Measurements from ENCODE around the gene PCDH7.
A peak's percentile ranks its signal among the peaks of the same experiment; 100 is the strongest.

Gene PCDH7

GRCh38 chr4:30755346-30755745, 35.2 kb downstream of the PCDH7 start:
- Histone ChIP-seq H2BK12ac (ENCODE audit: low read length in 2 of 2) (peak overlapping the region; percentile 45 to 82), H2AFZ (ENCODE audit: low read depth, low read length) (no peak overlapping the region), H3K36me3 (ENCODE audit: control insufficient read depth in 1 of 2, insufficient read depth in 2 of 2, low read depth in 1 of 2, low read length in 2 of 2) (no peaks in the 10 kb centered on the region), H3K14ac (ENCODE audit: low read length in 2 of 2) (no peak overlapping the region), H2BK120ac (ENCODE audit: low read depth, low read length) (peak overlapping the region; percentile 45), H2BK15ac (ENCODE audit: low read depth, poor library complexity, severe bottlenecking) (peak overlapping the region; percentile 68), H3K27me3 (ENCODE audit: control insufficient read depth in 1 of 2, insufficient read depth in 1 of 2, low read length in 2 of 2) (no peaks in the 10 kb centered on the region), H3K27ac (ENCODE audit: low read length, poor library complexity, severe bottlenecking) (no peak overlapping the region), H3K9ac (ENCODE audit: low read length) (no peak overlapping the region), H2AK5ac (ENCODE audit: low read length, severe bottlenecking) (peak overlapping the region; percentile 35), H2BK5ac (ENCODE audit: low read depth, low read length, poor library complexity, severe bottlenecking) (no peak overlapping the region), H4K91ac (ENCODE audit: low read length) (peak overlapping the region; percentile 46), H3K23ac (ENCODE audit: low read length in 2 of 2) (no peak overlapping the region), H3K4ac (ENCODE audit: low read depth in 1 of 2, low read length in 2 of 2) (no peak overlapping the region), H3K4me2 (ENCODE audit: low read length, poor library complexity, severe bottlenecking) (no peak overlapping the region), H3K4me1 (ENCODE audit: control insufficient read depth, insufficient read depth, low read depth, low read length) (no peaks in the 10 kb centered on the region), H3K4me3 (ENCODE audit: insufficient read depth in 1 of 2, low read depth in 1 of 2, low read length in 2 of 2) (no peak overlapping the region), H3K79me1 (replicated peaks; ENCODE audit: low read length, poor library complexity, severe bottlenecking) (no peaks in the 10 kb centered on the region), H4K8ac (ENCODE audit: low read length) (no peak overlapping the region), H3K18ac (ENCODE audit: low read depth in 1 of 2, low read length in 2 of 2) (peak overlapping the region; percentile 64 to 78), H3K9me3 (ENCODE audit: control insufficient read depth, low read length) (no peaks in the 10 kb centered on the region)
- DNase-seq = peak; percentile 52

- Histone ChIP-seq H3K14ac (ENCODE audit: low read length in 2 of 2) (no peak overlapping the region), H3K36me3 (ENCODE audit: control insufficient read depth in 1 of 2, insufficient read depth in 2 of 2, low read depth in 1 of 2, low read length in 2 of 2) (no peaks in the 10 kb centered on the region), H3K4me3 (ENCODE audit: insufficient read depth in 1 of 2, low read depth in 1 of 2, low read length in 2 of 2) (no peak overlapping the region), H3K4me1 (ENCODE audit: control insufficient read depth, insufficient read depth, low read depth, low read length) (no peaks in the 10 kb centered on the region), H3K27ac (ENCODE audit: low read length, poor library complexity, severe bottlenecking) (peak overlapping the region; percentile 20), H3K9me3 (ENCODE audit: control insufficient read depth, low read length) (no peaks in the 10 kb centered on the region), H2BK15ac (ENCODE audit: low read depth, poor library complexity, severe bottlenecking) (no peak overlapping the region), H2AK5ac (ENCODE audit: low read length, severe bottlenecking) (peak overlapping the region; percentile 15), H4K91ac (ENCODE audit: low read length) (no peak overlapping the region), H2BK5ac (ENCODE audit: low read depth, low read length, poor library complexity, severe bottlenecking) (no peak overlapping the region), H2BK12ac (ENCODE audit: low read length in 2 of 2) (peak overlapping the region in 1 of 2 experiments; percentile 79), H4K8ac (ENCODE audit: low read length) (peak overlapping the region; percentile 59), H3K4me2 (ENCODE audit: low read length, poor library complexity, severe bottlenecking) (no peak overlapping the region), H3K79me1 (replicated peaks; ENCODE audit: low read length, poor library complexity, severe bottlenecking) (no peaks in the 10 kb centered on the region), H3K9ac (ENCODE audit: low read length) (no peak overlapping the region), H2AFZ (ENCODE audit: low read depth, low read length) (no peak overlapping the region), H2BK120ac (ENCODE audit: low read depth, low read length) (peak overlapping the region; percentile 39), H3K4ac (ENCODE audit: low read depth in 1 of 2, low read length in 2 of 2) (no peak overlapping the region), H3K18ac (ENCODE audit: low read depth in 1 of 2, low read length in 2 of 2) (no peak overlapping the region), H3K27me3 (ENCODE audit: control insufficient read depth in 1 of 2, insufficient read depth in 1 of 2, low read length in 2 of 2) (no peaks in the 10 kb centered on the region), H3K23ac (ENCODE audit: low read length in 2 of 2) (no peak overlapping the region)
- 92% methylated on average over 3 of the region's 3 CpGs for WGBS
- DNase-seq = no peak
Observed at GRCh38 chr4:30756553-30756952, 36.4 kb downstream of the PCDH7 start.

- H3K4me3 ChIP-seq (ENCODE audit: insufficient read depth in 1 of 2, low read depth in 1 of 2, low read length in 2 of 2) = no peak overlapping the region
- H4K91ac ChIP-seq (ENCODE audit: low read length) = no peak overlapping the region
- H2BK5ac ChIP-seq (ENCODE audit: low read depth, low read length, poor library complexity, severe bottlenecking) = no peak overlapping the region
- no peaks in the 10 kb centered on the region for H3K79me1 ChIP-seq (replicated peaks; ENCODE audit: low read length, poor library complexity, severe bottlenecking)
- H3K4me1 ChIP-seq (ENCODE audit: control insufficient read depth, insufficient read depth, low read depth, low read length) = no peaks in the 10 kb centered on the region
- H3K14ac ChIP-seq (ENCODE audit: low read length in 2 of 2) = no peak overlapping the region
- H3K27me3 ChIP-seq (ENCODE audit: control insufficient read depth in 1 of 2, insufficient read depth in 1 of 2, low read length in 2 of 2) = no peaks in the 10 kb centered on the region
- no peak overlapping the region for H3K4me2 ChIP-seq (ENCODE audit: low read length, poor library complexity, severe bottlenecking)
- no peak overlapping the region for H2BK15ac ChIP-seq (ENCODE audit: low read depth, poor library complexity, severe bottlenecking)
- peak overlapping the region; percentile 39 for H2BK120ac ChIP-seq (ENCODE audit: low read depth, low read length)
- peak overlapping the region; percentile 21 for H4K8ac ChIP-seq (ENCODE audit: low read length)
- DNase-seq = peak; percentile 75
- H3K9me3 ChIP-seq (ENCODE audit: control insufficient read depth, low read length) = no peaks in the 10 kb centered on the region
- H2AK5ac ChIP-seq (ENCODE audit: low read length, severe bottlenecking) = no peak overlapping the region
- H3K4ac ChIP-seq (ENCODE audit: low read depth in 1 of 2, low read length in 2 of 2) = peak overlapping the region in 1 of 2 experiments; percentile 77
- H3K18ac ChIP-seq (ENCODE audit: low read depth in 1 of 2, low read length in 2 of 2) = peak overlapping the region; percentile 31 to 88
- no peak overlapping the region for H3K9ac ChIP-seq (ENCODE audit: low read length)
- no peaks in the 10 kb centered on the region for H3K36me3 ChIP-seq (ENCODE audit: control insufficient read depth in 1 of 2, insufficient read depth in 2 of 2, low read depth in 1 of 2, low read length in 2 of 2)
- 54% methylated on average over 5 of the region's 6 CpGs for WGBS
- no peak overlapping the region for H2AFZ ChIP-seq (ENCODE audit: low read depth, low read length)
- peak overlapping the region in 1 of 2 experiments; percentile 87 for H2BK12ac ChIP-seq (ENCODE audit: low read length in 2 of 2)
- no peak overlapping the region for H3K23ac ChIP-seq (ENCODE audit: low read length in 2 of 2)
- H3K27ac ChIP-seq (ENCODE audit: low read length, poor library complexity, severe bottlenecking) = peak overlapping the region; percentile 20
Observed at GRCh38 chr4:30757357-30757756, 37.2 kb downstream of the PCDH7 start.

GRCh38 chr4:30760551-30760950, 40.4 kb downstream of the PCDH7 start:
- no peaks in the 10 kb centered on the region for H3K79me1 ChIP-seq (replicated peaks; ENCODE audit: low read length, poor library complexity, severe bottlenecking)
- no peak overlapping the region for H4K91ac ChIP-seq (ENCODE audit: low read length)
- H2BK120ac ChIP-seq (ENCODE audit: low read depth, low read length) = no peak overlapping the region
- DNase-seq = no peak
- no peaks in the 10 kb centered on the region for H3K27me3 ChIP-seq (ENCODE audit: control insufficient read depth in 1 of 2, insufficient read depth in 1 of 2, low read length in 2 of 2)
- H3K36me3 ChIP-seq (ENCODE audit: control insufficient read depth in 1 of 2, insufficient read depth in 2 of 2, low read depth in 1 of 2, low read length in 2 of 2) = no peaks in the 10 kb centered on the region
- H2BK5ac ChIP-seq (ENCODE audit: low read depth, low read length, poor library complexity, severe bottlenecking) = no peak overlapping the region
- H3K14ac ChIP-seq (ENCODE audit: low read length in 2 of 2) = no peak overlapping the region
- no peaks in the 10 kb centered on the region for H3K4me1 ChIP-seq (ENCODE audit: control insufficient read depth, insufficient read depth, low read depth, low read length)
- no peaks in the 10 kb centered on the region for H3K9me3 ChIP-seq (ENCODE audit: control insufficient read depth, low read length)
- no peak overlapping the region for H3K9ac ChIP-seq (ENCODE audit: low read length)
- H3K27ac ChIP-seq (ENCODE audit: low read length, poor library complexity, severe bottlenecking) = no peak overlapping the region
- H2AFZ ChIP-seq (ENCODE audit: low read depth, low read length) = no peak overlapping the region
- H3K4me3 ChIP-seq (ENCODE audit: insufficient read depth in 1 of 2, low read depth in 1 of 2, low read length in 2 of 2) = no peak overlapping the region
- no peak overlapping the region for H2BK15ac ChIP-seq (ENCODE audit: low read depth, poor library complexity, severe bottlenecking)
- H3K18ac ChIP-seq (ENCODE audit: low read depth in 1 of 2, low read length in 2 of 2) = no peak overlapping the region
- H4K8ac ChIP-seq (ENCODE audit: low read length) = no peak overlapping the region
- no peak overlapping the region for H3K23ac ChIP-seq (ENCODE audit: low read length in 2 of 2)
- peak overlapping the region in 1 of 2 experiments; percentile 35 for H2BK12ac ChIP-seq (ENCODE audit: low read length in 2 of 2)
- H3K4ac ChIP-seq (ENCODE audit: low read depth in 1 of 2, low read length in 2 of 2) = no peak overlapping the region
- H2AK5ac ChIP-seq (ENCODE audit: low read length, severe bottlenecking) = no peak overlapping the region
- H3K4me2 ChIP-seq (ENCODE audit: low read length, poor library complexity, severe bottlenecking) = no peak overlapping the region

Measured in mesenchymal stem cell (in vitro differentiated cells and primary cell).